ENCODE data around the gene CHST3. TPM values are rescaled to one million over a fixed set of nuclear protein-coding genes. Genes with fewer than 3 reads are reported as not detected.
"Not testable (repeated sequence)": the region's sequence is repeated elsewhere in the genome, so short reads cannot be mapped to it uniquely, and the experiment has no call there.

Gene CHST3, protein sequence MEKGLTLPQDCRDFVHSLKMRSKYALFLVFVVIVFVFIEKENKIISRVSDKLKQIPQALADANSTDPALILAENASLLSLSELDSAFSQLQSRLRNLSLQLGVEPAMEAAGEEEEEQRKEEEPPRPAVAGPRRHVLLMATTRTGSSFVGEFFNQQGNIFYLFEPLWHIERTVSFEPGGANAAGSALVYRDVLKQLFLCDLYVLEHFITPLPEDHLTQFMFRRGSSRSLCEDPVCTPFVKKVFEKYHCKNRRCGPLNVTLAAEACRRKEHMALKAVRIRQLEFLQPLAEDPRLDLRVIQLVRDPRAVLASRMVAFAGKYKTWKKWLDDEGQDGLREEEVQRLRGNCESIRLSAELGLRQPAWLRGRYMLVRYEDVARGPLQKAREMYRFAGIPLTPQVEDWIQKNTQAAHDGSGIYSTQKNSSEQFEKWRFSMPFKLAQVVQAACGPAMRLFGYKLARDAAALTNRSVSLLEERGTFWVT
- 12.4 TPM for polyA plus RNA-seq (ENCODE audit: insufficient read length)

DNA sequence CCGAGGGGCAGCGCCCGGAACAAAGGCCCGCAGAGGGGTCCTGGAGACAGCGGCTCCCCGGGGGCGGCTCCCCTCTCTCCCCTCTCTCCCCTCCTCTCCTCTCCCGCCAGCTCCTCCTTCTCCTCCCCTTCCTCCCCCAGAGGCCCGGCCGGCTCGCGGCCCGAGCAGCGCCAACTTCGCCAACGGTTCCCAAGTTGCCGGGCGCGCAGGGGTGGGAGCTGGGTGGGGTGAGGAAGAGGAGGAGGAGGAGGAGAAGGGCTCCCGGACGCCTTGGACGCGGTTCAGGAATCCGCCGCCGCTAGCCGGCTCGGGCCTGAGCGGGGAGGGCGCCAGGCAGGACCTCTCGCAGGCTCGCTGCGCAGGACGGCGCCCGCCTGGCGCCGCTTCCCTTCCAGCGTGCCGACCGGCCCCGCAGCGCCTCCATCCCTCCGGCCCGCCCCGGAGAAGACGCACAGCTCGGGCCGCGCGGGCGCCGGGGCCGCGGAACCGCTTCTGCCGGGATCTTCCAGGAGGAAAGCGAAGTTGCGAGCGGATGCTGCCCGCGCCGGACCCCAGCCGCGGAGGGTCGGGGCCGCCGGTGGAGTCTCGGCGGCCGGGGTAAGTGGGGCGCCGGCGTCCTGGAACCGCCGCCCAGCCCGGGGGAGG lies at the start of gene CHST3:
Gene CHST3, plus strand, starts transcription at position 298 of the 645 bp plus-strand sequence. CDS start 41,448 bp downstream, outside the sequence.
- no peak for DNase-seq (ENCODE audit: low read depth)

DNA sequence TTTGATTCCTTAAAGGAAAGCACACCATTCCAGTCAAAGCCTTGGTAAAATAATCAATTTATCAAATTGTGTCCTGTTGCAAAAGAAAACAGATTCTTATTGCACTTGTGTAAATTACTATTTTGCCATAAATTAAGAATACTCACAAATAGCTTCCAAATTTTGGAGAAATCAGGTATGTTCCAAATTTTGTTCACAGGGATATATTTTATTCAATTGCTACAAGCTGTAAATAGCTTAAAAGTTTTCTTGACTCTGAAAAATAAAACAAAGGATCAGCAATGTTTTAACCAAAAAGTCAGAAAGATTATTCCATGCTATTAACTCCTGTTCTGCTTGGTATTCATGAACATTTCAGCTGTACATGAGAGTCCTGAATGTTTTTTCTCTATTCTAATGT lies 47.4 kb upstream of the CHST3 start:
- DNase-seq (ENCODE audit: low read depth): no peak

DNA sequence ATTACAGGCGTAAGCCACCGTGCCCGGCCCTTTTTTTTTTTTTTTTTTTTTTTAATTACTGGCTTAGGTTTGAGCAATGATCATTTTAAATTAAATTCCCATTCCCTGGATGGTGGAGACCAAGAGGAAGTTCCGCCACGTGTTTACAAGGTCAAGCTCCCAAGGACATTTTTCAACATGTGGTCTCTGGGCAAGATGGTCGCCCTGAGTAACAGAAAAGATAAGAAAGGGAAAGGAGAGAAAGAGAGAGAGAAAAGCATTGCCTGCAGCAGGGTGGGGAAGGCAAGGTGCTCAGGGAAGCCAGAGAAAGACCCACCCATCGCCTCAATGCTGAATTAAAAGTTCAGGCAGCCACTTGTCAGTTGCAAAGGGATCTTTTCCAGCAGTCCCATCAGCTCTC lies 45.2 kb upstream of the CHST3 start:
- no peak for DNase-seq (ENCODE audit: low read depth)

DNA sequence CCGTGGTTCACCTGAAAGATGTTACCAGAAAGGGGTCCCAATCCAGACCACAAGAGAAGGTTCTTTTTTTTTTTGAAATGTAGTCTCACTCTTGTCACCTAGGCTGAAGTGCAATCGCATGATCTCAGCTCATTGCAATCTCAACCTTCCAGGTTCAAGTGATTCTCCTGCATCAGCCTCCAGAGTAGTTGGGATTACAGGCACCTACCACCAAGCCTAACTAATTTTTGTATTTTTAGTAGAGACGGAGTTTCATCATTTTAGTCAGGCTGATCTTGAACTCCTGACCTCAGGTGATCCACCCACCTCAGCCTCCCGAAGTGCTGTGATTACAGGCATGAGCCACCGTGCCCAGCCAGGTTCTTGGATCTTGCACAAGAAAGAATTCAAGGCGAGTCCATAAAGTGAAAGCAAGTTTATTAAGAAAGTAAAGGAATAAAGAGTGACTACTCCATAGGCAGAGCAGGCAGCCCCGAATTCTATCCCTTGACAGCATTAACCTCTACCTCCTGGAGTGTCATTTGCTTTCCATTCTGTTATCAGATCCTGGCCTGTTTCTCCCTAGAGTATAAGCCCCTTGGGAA lies 44.1 kb upstream of the CHST3 start:
- DNase-seq (ENCODE audit: low read depth): not testable (repeated sequence)

DNA sequence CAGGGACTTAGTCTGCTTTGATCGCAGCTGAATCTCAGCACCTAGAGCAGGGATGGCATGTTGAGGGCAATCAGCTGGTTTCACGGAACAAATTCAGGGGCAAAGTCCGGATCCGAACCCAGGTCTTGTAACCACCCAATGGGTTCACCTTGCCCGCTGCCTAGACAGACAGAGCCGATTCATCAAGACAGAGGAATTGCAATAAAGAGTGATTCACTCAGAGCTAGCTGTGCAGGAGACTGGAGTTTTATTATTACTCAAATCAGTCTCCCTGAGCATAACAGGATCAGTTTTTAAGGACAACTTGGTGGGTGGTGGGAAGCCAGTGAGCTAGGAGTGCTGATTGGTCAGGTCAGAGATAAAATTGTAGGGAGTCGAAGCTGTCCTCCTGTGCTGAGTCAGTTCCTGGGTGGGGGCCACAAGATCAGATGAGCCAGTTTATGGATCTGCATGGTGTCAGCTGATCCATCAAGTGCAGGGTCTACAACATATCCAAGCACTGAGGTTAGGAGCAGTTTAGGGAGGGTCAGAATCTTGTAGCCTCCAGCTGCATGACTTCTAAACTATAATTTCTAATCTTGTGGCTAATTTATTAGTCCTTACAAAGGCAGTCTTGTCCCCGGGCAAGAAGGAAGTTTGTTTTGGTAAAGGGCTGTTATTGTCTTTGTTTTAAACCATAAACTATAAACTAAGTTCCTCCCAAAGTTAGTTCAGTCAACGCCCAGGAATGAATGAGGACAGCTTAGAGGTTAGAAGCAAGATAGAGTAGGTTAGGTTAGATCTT lies 43.5 kb upstream of the CHST3 start:
- no peak for DNase-seq (ENCODE audit: low read depth)

DNA sequence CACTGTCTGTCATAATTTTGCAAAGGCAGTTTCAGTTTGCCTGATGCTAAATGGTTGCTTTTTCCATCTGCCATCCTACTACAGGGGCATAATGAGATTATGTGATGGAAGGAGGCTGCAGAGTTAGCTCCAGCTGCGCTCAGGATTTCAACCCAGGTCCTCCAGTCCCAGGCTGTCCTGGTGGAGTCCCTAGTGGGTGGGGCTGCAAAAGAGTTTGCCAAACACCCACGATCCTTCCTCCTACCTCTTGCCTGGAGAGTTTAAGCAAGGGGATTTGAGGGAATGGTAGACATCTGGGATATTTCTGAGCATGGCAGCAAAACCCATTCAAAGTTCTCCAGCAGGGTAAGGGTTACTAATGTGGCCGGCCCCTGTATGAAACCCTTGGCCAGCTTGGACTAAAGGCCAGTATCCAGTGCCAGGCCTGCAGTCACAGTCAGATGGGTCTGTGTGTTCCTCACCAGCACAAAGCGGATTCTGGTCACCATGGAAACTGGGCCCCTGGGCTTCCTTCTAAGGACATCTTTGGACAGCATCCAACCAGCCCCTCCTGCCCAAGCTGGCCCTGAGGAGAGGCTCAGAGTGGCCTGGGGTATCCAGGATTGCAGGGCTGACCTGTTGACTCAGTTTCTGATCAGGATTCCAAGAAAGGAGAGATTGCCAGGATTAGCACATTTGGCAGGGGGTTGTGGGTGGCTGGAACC lies 42.7 kb upstream of the CHST3 start:
- DNase-seq (ENCODE audit: low read depth): peak; percentile 55

DNA sequence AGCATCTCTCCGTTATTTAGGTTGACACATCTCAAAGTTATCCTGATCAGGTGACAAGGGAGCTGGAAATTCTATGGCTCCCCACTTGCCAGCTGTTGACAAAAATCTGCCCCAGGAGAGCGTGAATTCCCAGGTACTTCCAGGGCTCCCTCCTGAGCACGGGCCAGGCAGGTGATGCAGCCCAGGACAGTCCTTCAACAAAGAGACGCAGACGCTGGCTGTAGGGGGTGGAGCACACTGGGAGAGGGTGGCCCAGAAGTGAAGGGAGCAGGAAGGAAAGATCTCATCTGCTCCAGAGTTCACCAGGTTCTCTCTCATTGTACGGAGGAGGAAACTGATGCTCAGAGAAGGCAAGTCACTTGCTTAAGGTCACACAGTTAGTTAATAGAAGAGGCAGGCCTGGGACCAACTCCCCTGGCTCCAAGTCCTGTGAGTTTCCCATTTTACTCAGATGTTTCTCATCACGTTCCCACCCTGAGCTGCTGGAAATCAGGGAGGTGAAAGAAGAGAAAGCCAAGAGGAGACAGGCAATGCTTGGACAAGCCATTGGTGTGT lies 41.0 kb upstream of the CHST3 start:
- DNase-seq (ENCODE audit: low read depth): no peak

DNA sequence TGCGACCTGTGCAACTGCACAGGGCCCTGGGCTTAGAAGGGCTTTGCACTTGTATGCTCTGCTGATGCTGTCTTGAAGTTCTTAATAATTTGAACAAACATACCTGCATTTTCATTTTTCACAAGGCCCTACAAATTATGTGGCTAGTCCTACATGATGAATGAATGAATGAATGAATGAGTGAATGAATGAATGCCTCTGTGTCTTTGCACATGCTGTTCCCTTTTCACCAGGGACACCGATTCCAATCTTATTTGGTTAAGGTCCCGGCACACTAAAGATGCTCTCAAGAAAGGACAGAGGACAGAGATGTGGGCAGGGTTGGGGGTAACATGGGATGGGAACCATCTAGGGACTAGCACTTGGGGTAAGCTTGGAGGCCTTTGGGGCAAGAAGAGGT lies 39.4 kb upstream of the CHST3 start:
- no peak for DNase-seq (ENCODE audit: low read depth)

DNA sequence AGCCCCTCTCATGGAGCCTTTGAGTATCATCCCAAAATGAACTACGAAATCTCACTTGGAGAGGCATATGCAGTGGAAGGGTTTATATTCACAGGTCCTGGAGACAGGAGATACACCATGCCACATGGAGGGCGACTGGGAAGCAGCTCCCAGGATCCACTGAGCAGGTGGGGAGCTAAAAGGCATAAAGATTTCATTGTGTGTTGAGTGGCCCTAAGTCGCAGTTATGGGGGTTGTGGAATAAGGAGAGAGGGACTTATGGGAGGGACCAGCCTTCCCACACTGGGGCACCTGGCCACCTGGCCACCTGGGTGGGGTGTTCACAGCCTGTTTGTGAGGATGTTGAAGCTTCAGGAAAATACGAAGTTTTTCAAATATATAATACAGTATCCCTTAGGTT lies 37.0 kb upstream of the CHST3 start:
- DNase-seq (ENCODE audit: low read depth): no peak

DNA sequence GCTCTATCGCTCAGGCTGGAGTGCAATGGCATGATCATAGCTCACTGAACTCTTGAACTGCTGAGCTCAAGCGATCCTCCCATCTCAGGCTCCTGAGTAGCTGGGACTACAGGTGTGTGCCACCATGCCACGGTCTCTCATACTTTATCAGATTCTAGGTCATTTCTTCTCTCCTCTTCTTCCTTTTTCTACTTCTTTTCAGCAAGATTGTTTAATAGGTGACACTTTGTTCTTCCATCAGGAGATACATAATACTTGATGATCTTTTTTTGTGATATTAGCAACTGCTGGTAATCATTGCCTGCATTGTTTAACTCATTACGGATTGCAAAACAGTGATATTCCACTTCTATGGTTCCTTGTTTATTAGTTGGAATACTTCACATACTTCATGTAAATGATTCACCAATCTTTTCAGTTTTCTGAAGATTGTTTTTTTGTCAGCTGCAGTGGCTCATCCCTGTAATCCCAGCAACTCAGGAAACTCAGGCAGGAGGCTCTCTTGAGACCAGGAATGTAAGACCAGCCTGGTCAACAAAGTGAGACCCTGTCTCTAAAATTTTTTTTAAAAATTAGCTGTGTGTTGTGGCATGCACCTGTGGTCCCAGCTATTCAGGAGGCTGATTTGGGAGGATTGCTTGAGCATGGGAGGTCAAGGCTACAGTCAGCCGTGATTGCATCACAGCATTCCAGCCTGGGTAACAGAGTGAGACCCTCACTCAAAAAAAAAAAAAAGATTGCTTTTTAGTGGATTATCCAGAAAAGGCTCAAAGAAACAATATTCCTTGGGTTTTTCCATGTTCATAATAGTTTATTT lies 36.2 kb upstream of the CHST3 start:
- DNase-seq (ENCODE audit: low read depth): no peak

DNA sequence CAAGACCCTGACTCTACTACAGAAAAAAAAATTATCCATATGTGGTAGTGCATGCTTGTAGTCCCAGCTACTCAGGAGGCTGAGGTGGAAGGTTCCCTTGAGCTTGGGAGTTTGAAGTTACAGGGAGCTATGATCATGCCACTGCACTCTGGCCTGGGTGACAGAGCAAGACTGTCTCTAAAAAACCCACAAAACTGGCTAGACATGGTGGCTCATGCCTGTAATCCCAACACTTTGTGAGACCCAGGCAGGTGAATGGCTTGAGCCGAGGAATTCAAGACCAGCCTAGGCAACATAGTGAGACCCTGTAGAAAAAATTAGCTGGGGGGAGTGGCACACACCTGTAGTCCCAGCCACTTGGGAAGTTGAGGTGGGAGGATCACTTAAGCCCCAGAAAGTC lies 32.9 kb upstream of the CHST3 start:
- DNase-seq (ENCODE audit: low read depth): no peak

DNA sequence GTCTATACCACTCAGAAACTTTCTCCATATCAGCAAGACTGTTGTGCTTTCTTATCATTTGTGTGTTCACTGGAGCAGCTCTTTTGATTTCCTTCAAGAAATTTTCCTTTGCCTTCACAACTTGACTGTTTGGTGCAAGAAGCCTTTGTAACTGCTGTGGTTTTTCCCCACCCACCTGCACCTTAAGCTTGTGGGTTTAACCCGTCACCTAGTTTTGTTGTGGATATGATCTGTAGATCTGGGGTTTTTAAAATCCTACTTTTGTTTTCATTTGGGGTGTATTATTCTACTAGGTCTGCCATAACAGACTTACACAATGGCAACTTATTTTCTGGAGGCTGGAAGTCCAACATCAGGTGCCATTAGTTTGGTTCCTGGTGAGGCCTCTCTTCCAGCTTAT lies 30.5 kb upstream of the CHST3 start:
- no peak for DNase-seq (ENCODE audit: low read depth)

DNA sequence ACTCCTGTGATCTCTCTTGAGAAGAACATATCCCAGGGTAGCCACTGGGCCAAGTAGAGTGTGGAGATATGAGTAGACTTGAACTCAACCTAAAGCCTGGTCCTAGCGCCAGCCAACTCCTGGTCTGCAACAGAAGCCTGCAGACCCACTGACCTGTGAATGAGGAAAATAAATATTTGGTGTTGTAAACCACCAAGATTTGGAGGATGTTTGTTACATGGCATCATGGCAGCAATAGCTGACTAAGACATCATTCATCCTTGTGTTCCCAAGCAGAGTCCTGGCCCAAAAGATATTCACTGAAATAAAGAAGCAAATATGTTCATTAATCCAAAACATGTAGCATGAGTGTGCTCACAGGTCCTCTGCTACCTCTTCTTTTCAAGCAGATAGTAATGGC lies 26.0 kb upstream of the CHST3 start:
- no peak for DNase-seq (ENCODE audit: low read depth)

DNA sequence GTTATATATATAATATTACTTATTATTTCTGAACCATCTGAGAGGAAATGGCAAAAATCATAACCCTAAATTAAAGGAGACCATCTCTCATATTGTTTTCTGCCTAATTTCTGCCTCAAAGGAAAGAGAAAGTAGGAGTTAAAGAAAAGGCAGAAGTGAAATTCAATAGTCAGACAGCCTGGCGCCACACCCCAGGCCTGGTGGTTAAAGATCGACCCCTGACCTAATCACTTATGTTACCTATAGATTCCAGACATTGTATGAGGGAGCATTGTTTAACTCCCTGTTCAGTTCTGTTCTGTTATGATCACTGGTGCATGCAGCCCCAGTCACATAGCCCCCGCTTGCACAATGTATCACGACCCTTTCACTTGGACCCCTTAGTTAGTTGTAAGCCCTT lies 24.9 kb upstream of the CHST3 start:
- no peak for DNase-seq (ENCODE audit: low read depth)

DNA sequence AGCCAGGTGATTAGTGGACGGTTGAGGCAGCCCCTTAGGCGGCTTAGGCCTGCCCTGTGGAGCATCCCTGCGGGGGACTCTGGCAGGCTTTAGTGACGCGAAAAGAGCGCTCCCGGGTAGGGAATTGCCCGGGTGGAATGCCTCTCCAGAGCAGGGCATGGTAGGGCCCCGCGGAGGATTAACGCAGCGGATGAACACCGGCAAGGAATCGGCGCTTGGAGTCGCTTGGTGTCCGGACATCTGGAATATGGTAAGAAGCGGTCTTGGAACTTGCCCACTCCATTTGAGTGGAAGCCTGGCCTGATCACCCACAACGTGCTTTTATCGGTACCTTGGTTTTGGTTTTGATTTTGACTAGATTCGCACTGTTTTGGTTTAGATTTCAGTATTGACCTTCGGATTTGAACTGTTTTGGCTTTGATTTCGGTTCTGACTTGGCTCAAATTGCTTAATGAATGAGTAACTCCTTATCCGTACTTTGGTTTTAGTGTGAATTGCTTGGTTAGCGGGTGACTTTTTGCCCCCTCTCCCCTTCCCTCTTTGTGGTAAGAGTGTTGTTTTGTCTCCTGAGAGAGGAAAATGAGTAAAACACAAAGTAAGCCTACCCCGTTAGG lies 24.2 kb upstream of the CHST3 start:
- no peak for DNase-seq (ENCODE audit: low read depth)

DNA sequence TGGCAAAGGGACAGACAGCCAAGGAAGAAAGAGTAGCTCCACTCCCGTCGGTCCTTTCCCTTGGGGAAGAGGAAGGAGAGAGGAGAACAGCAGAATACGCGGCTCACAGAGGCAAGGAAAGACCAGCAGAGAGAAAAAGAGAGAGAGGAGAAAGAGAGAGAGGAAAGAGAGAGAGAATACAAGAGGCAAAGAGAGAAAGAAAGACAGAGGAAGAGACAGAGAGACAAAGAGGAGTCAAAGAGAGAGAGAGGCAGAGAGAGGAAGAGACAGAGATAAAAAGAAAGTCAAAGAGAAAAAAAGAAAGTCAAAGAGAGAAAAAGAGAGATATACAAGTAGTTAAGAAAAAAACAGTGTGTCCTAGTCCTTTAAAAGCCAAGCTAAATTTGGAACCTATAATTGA lies 23.4 kb upstream of the CHST3 start:
- no peak for DNase-seq (ENCODE audit: low read depth)

DNA sequence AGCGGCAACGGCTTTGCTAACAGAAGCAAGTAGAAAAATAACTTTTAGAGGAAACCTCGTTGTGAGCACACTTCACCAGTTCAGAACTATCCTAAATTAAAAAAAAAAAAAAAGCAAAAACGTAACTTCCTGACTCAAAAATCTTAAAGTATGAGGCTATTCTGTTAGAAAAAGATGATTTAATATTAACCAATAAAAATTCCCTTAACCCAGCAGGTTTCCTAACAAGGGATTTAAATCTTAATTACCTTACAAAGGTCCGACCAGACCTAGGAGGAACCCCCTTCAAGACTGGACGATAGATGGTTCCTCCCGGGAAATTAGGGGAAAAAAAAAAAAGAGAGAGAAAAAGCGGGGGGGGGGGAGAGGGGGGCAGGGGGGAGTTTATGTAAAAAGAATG lies 22.9 kb upstream of the CHST3 start:
- no peak for DNase-seq (ENCODE audit: low read depth)

DNA sequence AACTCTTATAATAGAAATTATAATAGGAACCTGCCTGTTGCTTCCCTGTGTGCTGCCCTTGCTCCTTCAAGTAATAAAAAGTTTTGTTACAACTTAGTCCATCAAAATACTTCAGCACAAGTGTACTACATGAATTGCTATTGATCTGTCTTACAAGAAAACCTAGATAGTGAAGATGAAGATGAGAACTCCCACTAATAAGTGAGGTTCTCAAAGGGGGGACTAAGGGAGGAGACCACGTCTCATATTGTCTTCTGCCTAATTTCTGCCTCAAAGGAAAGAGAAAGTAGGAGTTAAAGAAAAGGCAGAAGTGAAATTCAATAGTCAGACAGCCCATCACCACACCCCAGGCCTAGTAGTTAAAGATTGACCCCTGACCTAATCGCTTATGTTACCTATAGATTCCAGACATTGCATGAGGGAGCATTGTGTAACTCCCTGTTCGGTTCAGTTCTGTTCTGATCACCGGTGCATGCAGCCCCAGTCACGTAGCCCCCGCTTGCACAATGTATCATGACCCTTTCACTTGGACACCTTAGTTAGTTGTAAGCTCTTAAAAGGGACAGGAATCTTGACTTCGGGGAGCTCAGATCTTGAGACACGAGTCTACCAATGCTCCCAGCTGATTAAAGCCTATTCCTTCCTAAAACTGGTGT lies 18.2 kb upstream of the CHST3 start:
- DNase-seq (ENCODE audit: low read depth): no peak

DNA sequence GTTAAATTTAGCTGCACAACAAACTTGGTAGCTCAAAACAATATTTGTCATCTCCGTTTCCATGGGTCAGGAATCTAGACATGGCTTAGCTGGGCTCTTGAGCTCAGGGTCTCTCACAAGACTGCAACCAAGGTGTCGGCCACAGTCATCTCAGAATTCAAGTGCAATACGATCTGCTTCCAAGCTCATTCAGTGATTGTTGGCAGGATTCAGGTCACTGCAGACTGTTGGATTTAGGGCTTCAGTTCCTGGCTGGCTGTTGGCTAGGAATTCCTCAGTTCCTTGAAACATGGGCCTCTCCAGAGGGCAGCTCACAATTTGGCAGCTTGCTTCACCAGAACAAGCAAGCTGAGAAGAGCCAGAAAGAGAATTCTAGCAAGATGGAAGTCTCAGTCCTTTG lies 17.5 kb upstream of the CHST3 start:
- DNase-seq (ENCODE audit: low read depth): no peak

Data from forelimb muscle (tissue), 1 donor.